Endothelial cell of hepatic sinusoid (primary cell): ENCODE data around the gene EIF2S2.
"Not testable (repeated sequence)": the region's sequence is repeated elsewhere in the genome, so short reads cannot be mapped to it uniquely, and the experiment has no call there.

Experiments
- in situ Hi-C: cut with HindIII; loops from 2 replicates; pipeline ENCODE4 v1.10.0; 2017; ENCODE audit warnings: low sequenced_read_pairs

Gene EIF2S2

GRCh38 chr20:34111702-34112599, at the start of gene EIF2S2:
TSS of gene EIF2S2 (minus strand) at chr20:34112243. CDS start at chr20:34112110, 133 bp downstream.
- in situ Hi-C loops: no loop called here

- in situ Hi-C loops: not testable (repeated sequence)
These were observed 45.7 kb upstream of the EIF2S2 start for GRCh38 chr20:34157697-34158096.

- in situ Hi-C loops: no loop called here
These were observed 43.8 kb upstream of the EIF2S2 start for GRCh38 chr20:34155836-34156235.

GRCh38 chr20:34153169-34153568, 41.1 kb upstream of the EIF2S2 start:
- in situ Hi-C loops: not testable (repeated sequence)

GRCh38 chr20:34152073-34152472, 40.0 kb upstream of the EIF2S2 start:
- in situ Hi-C loops: not testable (repeated sequence)

GRCh38 chr20:34150306-34151000, 38.4 kb upstream of the EIF2S2 start:
- in situ Hi-C loops: no loop called here

GRCh38 chr20:34145280-34145819, 33.3 kb upstream of the EIF2S2 start:
- in situ Hi-C loops: no loop called here

GRCh38 chr20:34143951-34144350, 31.9 kb upstream of the EIF2S2 start:
- in situ Hi-C loops: no loop called here

GRCh38 chr20:34142121-34142520, 30.1 kb upstream of the EIF2S2 start:
- in situ Hi-C loops: no loop called here

- in situ Hi-C loops: no loop called here
These were observed 29.2 kb upstream of the EIF2S2 start for GRCh38 chr20:34141293-34141692.

- in situ Hi-C loops: not testable (repeated sequence)
These were observed 23.7 kb upstream of the EIF2S2 start for GRCh38 chr20:34135525-34136275.

- in situ Hi-C loops: not testable (repeated sequence)
These were observed 21.4 kb upstream of the EIF2S2 start for GRCh38 chr20:34133365-34133860.

- in situ Hi-C loops: not testable (repeated sequence)
These were observed 20.9 kb upstream of the EIF2S2 start for GRCh38 chr20:34132943-34133342.

- in situ Hi-C loops: not testable (repeated sequence)
These were observed 20.4 kb upstream of the EIF2S2 start for GRCh38 chr20:34132491-34132890.

GRCh38 chr20:34131491-34131890, 19.4 kb upstream of the EIF2S2 start:
- in situ Hi-C loops: no loop called here

- in situ Hi-C loops: no loop called here
These were observed 17.6 kb upstream of the EIF2S2 start for GRCh38 chr20:34129518-34130162.

GRCh38 chr20:34127792-34128191, 15.7 kb upstream of the EIF2S2 start:
- in situ Hi-C loops: no loop called here

- in situ Hi-C loops: no loop called here
These were observed 12.6 kb upstream of the EIF2S2 start for GRCh38 chr20:34124469-34125249.

GRCh38 chr20:34123309-34123708, 11.3 kb upstream of the EIF2S2 start:
- in situ Hi-C loops: no loop called here
